ENCODE data around the gene ARHGEF4. TPM values are rescaled to one million over a fixed set of nuclear protein-coding genes. Genes with fewer than 3 reads are reported as not detected.

ARHGEF4 gene
- total RNA-seq, 1 donor from 2014 or later: 11.5 TPM

GRCh38 chr2:130799295-130799694 is 37.4 kb upstream of the ARHGEF4 start:
- no peak overlapping the region for H3K4me3 ChIP-seq (ENCODE audit: low read length in 3 of 3)
- no peaks in the 10 kb centered on the region for H3K9me3 ChIP-seq (ENCODE audit: control insufficient read depth in 3 of 3, low read length in 3 of 3)
- H3K27me3 ChIP-seq (ENCODE audit: control insufficient read depth in 3 of 3, insufficient read depth in 3 of 3, low read length in 3 of 3): peaks cover 0 to 4% (median 0%) of the 10 kb centered on the region in 3 donors
- peak overlapping the region in 1 of 3 donors; percentile 25 for H3K9ac ChIP-seq (ENCODE audit: low read depth in 1 of 3, low read length in 3 of 3)
- H3K27ac ChIP-seq (ENCODE audit: low read depth, low read length): no peak overlapping the region
- H3K36me3 ChIP-seq (ENCODE audit: control insufficient read depth in 3 of 3, insufficient read depth in 3 of 3, low read length in 3 of 3): no peaks in the 10 kb centered on the region
- H3K4me1 ChIP-seq (ENCODE audit: control insufficient read depth in 3 of 3, insufficient read depth in 3 of 3, low read length in 3 of 3): peaks cover 8 to 10% (median 8%) of the 10 kb centered on the region in 3 donors

GRCh38 chr2:130805613-130806012 is 31.1 kb upstream of the ARHGEF4 start:
- no peaks in the 10 kb centered on the region for H3K9me3 ChIP-seq (ENCODE audit: control insufficient read depth in 3 of 3, low read length in 3 of 3)
- peaks cover 0 to 5% (median 0%) of the 10 kb centered on the region in 3 donors for H3K27me3 ChIP-seq (ENCODE audit: control insufficient read depth in 3 of 3, insufficient read depth in 3 of 3, low read length in 3 of 3)
- no peak overlapping the region for H3K4me3 ChIP-seq (ENCODE audit: low read length in 3 of 3)
- no peaks in the 10 kb centered on the region for H3K4me1 ChIP-seq (ENCODE audit: control insufficient read depth in 3 of 3, insufficient read depth in 3 of 3, low read length in 3 of 3)
- H3K36me3 ChIP-seq (ENCODE audit: control insufficient read depth in 3 of 3, insufficient read depth in 3 of 3, low read length in 3 of 3): no peaks in the 10 kb centered on the region
- no peak overlapping the region for H3K9ac ChIP-seq (ENCODE audit: low read depth in 1 of 3, low read length in 3 of 3)
- H3K27ac ChIP-seq (ENCODE audit: low read depth, low read length): no peak overlapping the region

GRCh38 chr2:130806370-130806769 is 30.3 kb upstream of the ARHGEF4 start:
- Histone ChIP-seq H3K9me3 (ENCODE audit: control insufficient read depth in 3 of 3, low read length in 3 of 3) (no peaks in the 10 kb centered on the region), H3K27me3 (ENCODE audit: control insufficient read depth in 3 of 3, insufficient read depth in 3 of 3, low read length in 3 of 3) (peaks cover 0 to 5% (median 0%) of the 10 kb centered on the region in 3 donors), H3K9ac (ENCODE audit: low read depth in 1 of 3, low read length in 3 of 3) (no peak overlapping the region), H3K36me3 (ENCODE audit: control insufficient read depth in 3 of 3, insufficient read depth in 3 of 3, low read length in 3 of 3) (no peaks in the 10 kb centered on the region), H3K4me3 (ENCODE audit: low read length in 3 of 3) (no peak overlapping the region), H3K4me1 (ENCODE audit: control insufficient read depth in 3 of 3, insufficient read depth in 3 of 3, low read length in 3 of 3) (no peaks in the 10 kb centered on the region), H3K27ac (ENCODE audit: low read depth, low read length) (no peak overlapping the region)

- Histone ChIP-seq H3K9ac (ENCODE audit: low read depth in 1 of 3, low read length in 3 of 3) (no peak overlapping the region), H3K4me3 (ENCODE audit: low read length in 3 of 3) (no peak overlapping the region), H3K36me3 (ENCODE audit: control insufficient read depth in 3 of 3, insufficient read depth in 3 of 3, low read length in 3 of 3) (no peaks in the 10 kb centered on the region), H3K27me3 (ENCODE audit: control insufficient read depth in 3 of 3, insufficient read depth in 3 of 3, low read length in 3 of 3) (peaks cover 0 to 5% (median 0%) of the 10 kb centered on the region in 3 donors), H3K4me1 (ENCODE audit: control insufficient read depth in 3 of 3, insufficient read depth in 3 of 3, low read length in 3 of 3) (no peaks in the 10 kb centered on the region), H3K9me3 (ENCODE audit: control insufficient read depth in 3 of 3, low read length in 3 of 3) (no peaks in the 10 kb centered on the region), H3K27ac (ENCODE audit: low read depth, low read length) (no peak overlapping the region)
Observed at GRCh38 chr2:130807659-130808385, 28.9 kb upstream of the ARHGEF4 start.

- no peaks in the 10 kb centered on the region for H3K9me3 ChIP-seq (ENCODE audit: control insufficient read depth in 3 of 3, low read length in 3 of 3)
- H3K36me3 ChIP-seq (ENCODE audit: control insufficient read depth in 3 of 3, insufficient read depth in 3 of 3, low read length in 3 of 3): no peaks in the 10 kb centered on the region
- no peak overlapping the region for H3K4me3 ChIP-seq (ENCODE audit: low read length in 3 of 3)
- H3K27me3 ChIP-seq (ENCODE audit: control insufficient read depth in 3 of 3, insufficient read depth in 3 of 3, low read length in 3 of 3): peaks cover 0 to 7% (median 0%) of the 10 kb centered on the region in 3 donors
- H3K27ac ChIP-seq (ENCODE audit: low read depth, low read length): no peak overlapping the region
- H3K4me1 ChIP-seq (ENCODE audit: control insufficient read depth in 3 of 3, insufficient read depth in 3 of 3, low read length in 3 of 3): no peaks in the 10 kb centered on the region
- no peak overlapping the region for H3K9ac ChIP-seq (ENCODE audit: low read depth in 1 of 3, low read length in 3 of 3)
Observed at GRCh38 chr2:130808482-130809268, 28.0 kb upstream of the ARHGEF4 start.

GRCh38 chr2:130810490-130810889 is 26.2 kb upstream of the ARHGEF4 start:
- no peak overlapping the region for H3K4me3 ChIP-seq (ENCODE audit: low read length in 3 of 3)
- no peaks in the 10 kb centered on the region for H3K9me3 ChIP-seq (ENCODE audit: control insufficient read depth in 3 of 3, low read length in 3 of 3)
- no peak overlapping the region for H3K9ac ChIP-seq (ENCODE audit: low read depth in 1 of 3, low read length in 3 of 3)
- H3K27ac ChIP-seq (ENCODE audit: low read depth, low read length): no peak overlapping the region
- peaks cover 0 to 10% (median 3%) of the 10 kb centered on the region in 3 donors for H3K27me3 ChIP-seq (ENCODE audit: control insufficient read depth in 3 of 3, insufficient read depth in 3 of 3, low read length in 3 of 3)
- no peaks in the 10 kb centered on the region for H3K36me3 ChIP-seq (ENCODE audit: control insufficient read depth in 3 of 3, insufficient read depth in 3 of 3, low read length in 3 of 3)
- no peaks in the 10 kb centered on the region for H3K4me1 ChIP-seq (ENCODE audit: control insufficient read depth in 3 of 3, insufficient read depth in 3 of 3, low read length in 3 of 3)

GRCh38 chr2:130813722-130814121 is 23.0 kb upstream of the ARHGEF4 start:
- Histone ChIP-seq H3K4me1 (ENCODE audit: control insufficient read depth in 3 of 3, insufficient read depth in 3 of 3, low read length in 3 of 3) (no peaks in the 10 kb centered on the region), H3K36me3 (ENCODE audit: control insufficient read depth in 3 of 3, insufficient read depth in 3 of 3, low read length in 3 of 3) (no peaks in the 10 kb centered on the region), H3K4me3 (ENCODE audit: low read length in 3 of 3) (no peak overlapping the region), H3K27ac (ENCODE audit: low read depth, low read length) (no peak overlapping the region), H3K9ac (ENCODE audit: low read depth in 1 of 3, low read length in 3 of 3) (no peak overlapping the region), H3K27me3 (ENCODE audit: control insufficient read depth in 3 of 3, insufficient read depth in 3 of 3, low read length in 3 of 3) (peaks cover 0 to 7% (median 5%) of the 10 kb centered on the region in 3 donors), H3K9me3 (ENCODE audit: control insufficient read depth in 3 of 3, low read length in 3 of 3) (no peaks in the 10 kb centered on the region)

- Histone ChIP-seq H3K9me3 (ENCODE audit: control insufficient read depth in 3 of 3, low read length in 3 of 3) (no peaks in the 10 kb centered on the region), H3K4me1 (ENCODE audit: control insufficient read depth in 3 of 3, insufficient read depth in 3 of 3, low read length in 3 of 3) (peaks cover under 1 to 3% (median 2%) of the 10 kb centered on the region in 3 donors), H3K36me3 (ENCODE audit: control insufficient read depth in 3 of 3, insufficient read depth in 3 of 3, low read length in 3 of 3) (no peaks in the 10 kb centered on the region), H3K27ac (ENCODE audit: low read depth, low read length) (no peak overlapping the region), H3K27me3 (ENCODE audit: control insufficient read depth in 3 of 3, insufficient read depth in 3 of 3, low read length in 3 of 3) (peaks cover 0 to 15% (median 13%) of the 10 kb centered on the region in 3 donors), H3K4me3 (ENCODE audit: low read length in 3 of 3) (no peak overlapping the region), H3K9ac (ENCODE audit: low read depth in 1 of 3, low read length in 3 of 3) (no peak overlapping the region)
Observed at GRCh38 chr2:130814931-130815680, 21.6 kb upstream of the ARHGEF4 start.

- H3K27me3 ChIP-seq (ENCODE audit: control insufficient read depth in 3 of 3, insufficient read depth in 3 of 3, low read length in 3 of 3): peaks cover 0 to 16% (median 13%) of the 10 kb centered on the region in 3 donors
- no peaks in the 10 kb centered on the region for H3K36me3 ChIP-seq (ENCODE audit: control insufficient read depth in 3 of 3, insufficient read depth in 3 of 3, low read length in 3 of 3)
- H3K4me3 ChIP-seq (ENCODE audit: low read length in 3 of 3): no peak overlapping the region
- no peak overlapping the region for H3K27ac ChIP-seq (ENCODE audit: low read depth, low read length)
- H3K9me3 ChIP-seq (ENCODE audit: control insufficient read depth in 3 of 3, low read length in 3 of 3): no peaks in the 10 kb centered on the region
- peaks cover 3 to 8% (median 5%) of the 10 kb centered on the region in 3 donors for H3K4me1 ChIP-seq (ENCODE audit: control insufficient read depth in 3 of 3, insufficient read depth in 3 of 3, low read length in 3 of 3)
- H3K9ac ChIP-seq (ENCODE audit: low read depth in 1 of 3, low read length in 3 of 3): no peak overlapping the region
Observed at GRCh38 chr2:130818809-130819208, 17.9 kb upstream of the ARHGEF4 start.

All from skeletal muscle tissue (tissue), 4 donors.